Muscle layer of duodenum (tissue), 2 donors: ENCODE results near the gene RUNX3.

Experiments used
- H3K27ac ChIP-seq: one replicate; pipeline ENCODE4 v1.7.0; 2013; ENCODE audit warnings: mild to moderate bottlenecking, low read length
- H3K27me3 ChIP-seq: one replicate; pipeline ENCODE4 v1.7.0; 2013; ENCODE audit warnings: low read depth, mild to moderate bottlenecking, control low read depth, low read length
- H3K36me3 ChIP-seq, 2 donors: one replicate each; pipeline ENCODE4 v1.7.0; 2013; ENCODE audit warnings: low read length in 2 of 2, control low read depth in 1 of 2, mild to moderate bottlenecking in 1 of 2; ENCODE audit not compliant: insufficient read depth in 2 of 2, control insufficient read depth in 1 of 2
- H3K4me1 ChIP-seq, 2 donors: one replicate each; pipeline ENCODE4 v1.7.0; 2013; ENCODE audit warnings: low read length in 2 of 2, mild to moderate bottlenecking in 2 of 2, control low read depth in 1 of 2, moderate library complexity in 1 of 2; ENCODE audit not compliant: insufficient read depth in 2 of 2, control insufficient read depth in 1 of 2
- H3K4me3 ChIP-seq, 2 donors: one replicate each; pipeline ENCODE4 v1.7.0; 2013; ENCODE audit warnings: low read length in 2 of 2, low read depth in 1 of 2, mild to moderate bottlenecking in 1 of 2
- H3K9me3 ChIP-seq, 2 donors: one replicate each; pipeline ENCODE4 v1.7.0; 2013; ENCODE audit warnings: low read length in 2 of 2, control low read depth in 1 of 2, mild to moderate bottlenecking in 1 of 2; ENCODE audit not compliant: control insufficient read depth in 1 of 2
- donor health status: healthy.

RUNX3 gene

GRCh38 chr1:24866211-24867083 lies 63.6 kb downstream of the RUNX3 start:
- no peaks in the 10 kb centered on the region for H3K9me3 ChIP-seq
- H3K4me1 ChIP-seq: peaks cover 0 to 3% of the 10 kb centered on the region in 2 donors
- H3K36me3 ChIP-seq: no peaks in the 10 kb centered on the region
- H3K27me3 ChIP-seq: peaks cover 12% of the 10 kb centered on the region
- H3K27ac ChIP-seq: no peak overlapping the region
- H3K4me3 ChIP-seq: no peak overlapping the region

- Histone ChIP-seq H3K4me1 (peaks cover 0 to 3% of the 10 kb centered on the region in 2 donors), H3K27ac (no peak overlapping the region), H3K9me3 (no peaks in the 10 kb centered on the region), H3K36me3 (no peaks in the 10 kb centered on the region), H3K4me3 (no peak overlapping the region), H3K27me3 (peaks cover 12% of the 10 kb centered on the region)
Measured at GRCh38 chr1:24865587-24865986, 64.5 kb downstream of the RUNX3 start.

GRCh38 chr1:24865168-24865567 lies 64.9 kb downstream of the RUNX3 start:
- Histone ChIP-seq H3K27me3 (peaks cover 12% of the 10 kb centered on the region), H3K36me3 (no peaks in the 10 kb centered on the region), H3K9me3 (no peaks in the 10 kb centered on the region), H3K4me3 (no peak overlapping the region), H3K27ac (no peak overlapping the region), H3K4me1 (peaks cover 0 to 3% of the 10 kb centered on the region in 2 donors)

DNA sequence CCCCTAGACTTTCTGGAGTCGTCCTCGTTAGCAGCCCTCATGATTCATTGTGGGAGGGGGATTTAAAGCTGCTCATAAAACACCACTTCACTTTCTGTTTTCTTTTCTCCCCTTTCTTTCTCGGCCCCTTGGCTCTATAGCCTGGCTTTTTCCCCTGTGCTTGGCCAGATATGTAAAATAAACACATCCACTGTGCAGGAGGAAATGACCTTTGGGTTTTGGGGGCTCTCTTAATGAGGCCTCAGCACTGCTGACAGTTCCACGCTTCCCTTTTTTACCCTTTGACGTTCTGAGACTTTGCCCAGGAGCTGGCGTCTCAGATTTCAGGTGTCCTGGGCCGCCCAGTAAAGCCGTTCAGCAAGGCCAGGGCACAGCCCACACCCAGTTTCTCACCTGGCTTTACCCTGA lies 65.7 kb downstream of the RUNX3 start:
- Histone ChIP-seq H3K27ac (no peak overlapping the region), H3K9me3 (no peaks in the 10 kb centered on the region), H3K4me3 (no peak overlapping the region), H3K27me3 (peaks cover 12% of the 10 kb centered on the region), H3K36me3 (no peaks in the 10 kb centered on the region), H3K4me1 (peaks cover 0 to 3% of the 10 kb centered on the region in 2 donors)

- Histone ChIP-seq H3K27ac (no peak overlapping the region), H3K9me3 (no peaks in the 10 kb centered on the region), H3K36me3 (no peaks in the 10 kb centered on the region), H3K27me3 (peaks cover 3% of the 10 kb centered on the region), H3K4me3 (no peak overlapping the region), H3K4me1 (peaks cover 0 to 3% of the 10 kb centered on the region in 2 donors)
Measured at GRCh38 chr1:24862775-24863483, 67.1 kb downstream of the RUNX3 start.

- H3K27ac ChIP-seq: no peak overlapping the region
Measured at GRCh38 chr1:24861821-24862727, 68.0 kb downstream of the RUNX3 start.

DNA sequence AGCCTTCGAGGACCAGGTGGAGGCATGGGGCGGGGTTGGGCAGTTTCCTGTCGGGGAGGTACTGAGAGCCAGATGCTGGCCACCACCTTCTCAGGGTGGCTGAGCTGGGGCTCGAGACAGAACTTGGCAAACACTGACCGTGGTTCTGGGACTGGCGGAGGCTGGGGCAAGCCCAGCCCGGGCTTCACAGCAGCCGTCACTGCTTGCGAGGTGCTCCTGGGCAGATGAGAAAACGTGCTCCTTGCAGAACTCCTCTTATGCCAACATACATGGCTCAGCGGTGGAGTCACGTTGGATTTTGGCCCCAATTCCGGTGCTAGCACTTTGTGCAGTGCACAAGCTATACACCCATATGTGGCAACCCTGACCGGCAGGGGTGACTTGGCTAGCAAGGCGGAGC lies 69.2 kb downstream of the RUNX3 start:
- no peak overlapping the region for H3K4me3 ChIP-seq
- H3K27me3 ChIP-seq: no peaks in the 10 kb centered on the region
- no peaks in the 10 kb centered on the region for H3K36me3 ChIP-seq
- H3K27ac ChIP-seq: no peak overlapping the region
- no peaks in the 10 kb centered on the region for H3K9me3 ChIP-seq
- H3K4me1 ChIP-seq: peaks cover 0 to 3% of the 10 kb centered on the region in 2 donors

More at GRCh38 chr1:24861821-24862727, 68.0 kb downstream of the RUNX3 start:
- no peaks in the 10 kb centered on the region for H3K27me3 ChIP-seq
- H3K4me3 ChIP-seq: no peak overlapping the region
- H3K9me3 ChIP-seq: no peaks in the 10 kb centered on the region
- no peaks in the 10 kb centered on the region for H3K36me3 ChIP-seq
- H3K4me1 ChIP-seq: peaks cover 0 to 3% of the 10 kb centered on the region in 2 donors

DNA sequence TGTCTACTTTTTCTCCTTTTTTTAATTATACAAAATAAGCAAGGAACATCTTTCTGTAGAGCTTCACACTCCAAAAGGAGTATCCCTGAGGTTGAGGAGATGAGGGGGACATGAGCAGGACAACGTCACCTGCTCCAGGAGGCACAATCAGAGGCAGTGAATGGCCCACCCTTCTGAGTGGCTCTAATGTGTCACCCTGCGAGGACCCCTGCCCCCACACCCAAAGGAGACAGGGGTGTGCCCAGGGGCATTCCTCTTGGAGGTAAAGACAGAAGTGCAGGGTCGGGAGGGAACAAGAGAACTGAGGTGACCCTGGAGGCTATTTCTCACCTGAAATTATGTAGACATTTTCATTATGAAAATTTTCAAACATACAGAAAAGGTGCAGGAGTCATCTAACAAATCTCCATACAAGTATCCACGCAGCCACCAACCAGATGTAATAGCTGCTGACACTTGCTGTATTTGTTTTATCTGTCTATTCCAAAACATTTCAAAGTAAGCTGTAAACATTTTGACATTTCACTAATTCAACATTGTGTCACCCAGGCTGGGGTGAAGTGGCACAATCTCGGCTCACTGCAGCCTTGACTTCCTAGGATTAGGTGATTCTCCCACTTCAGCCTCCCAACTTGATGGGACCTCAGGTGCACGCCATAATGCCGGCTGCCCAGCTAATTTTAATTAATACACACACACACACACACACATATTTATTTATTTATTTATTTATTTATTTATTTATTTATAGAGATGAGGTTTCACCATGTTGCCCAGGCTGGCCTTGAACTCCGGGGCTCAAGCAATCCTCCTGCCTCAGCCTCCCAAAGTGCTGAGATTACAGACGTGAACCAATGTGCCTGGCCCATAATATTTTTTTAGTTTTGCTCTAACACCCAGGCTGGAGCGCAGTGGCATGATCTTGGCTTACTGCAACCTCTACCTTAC lies 70.7 kb downstream of the RUNX3 start:
- H3K4me3 ChIP-seq: no peak overlapping the region
- H3K27ac ChIP-seq: no peak overlapping the region
- H3K9me3 ChIP-seq: no peaks in the 10 kb centered on the region
- H3K4me1 ChIP-seq: peaks cover 0 to 3% of the 10 kb centered on the region in 2 donors
- H3K36me3 ChIP-seq: no peaks in the 10 kb centered on the region
- H3K27me3 ChIP-seq: no peaks in the 10 kb centered on the region

DNA sequence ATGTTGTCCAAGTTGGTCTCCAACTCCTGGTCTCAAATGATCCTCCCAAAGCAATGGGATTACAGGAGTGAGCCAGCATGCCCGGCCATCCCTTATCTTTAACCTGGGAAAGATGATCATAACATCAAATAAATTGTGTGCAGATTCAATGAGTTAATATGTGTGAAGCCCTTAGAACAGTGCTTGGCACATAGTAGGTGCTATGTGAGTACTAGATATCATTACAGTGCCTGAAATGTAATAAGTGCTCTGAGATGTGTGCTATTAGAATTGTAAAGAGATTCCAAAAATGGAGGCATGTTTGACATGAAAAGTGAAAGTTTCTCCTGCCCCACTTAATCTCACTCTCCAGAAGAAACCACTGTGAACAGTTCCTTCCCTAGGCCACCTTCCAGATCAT lies 71.8 kb downstream of the RUNX3 start:
- Histone ChIP-seq H3K9me3 (no peaks in the 10 kb centered on the region), H3K4me3 (no peak overlapping the region), H3K36me3 (no peaks in the 10 kb centered on the region), H3K4me1 (peaks cover 0 to 3% of the 10 kb centered on the region in 2 donors), H3K27me3 (no peaks in the 10 kb centered on the region), H3K27ac (no peak overlapping the region)

GRCh38 chr1:24857507-24858133 lies 72.5 kb downstream of the RUNX3 start:
- Histone ChIP-seq H3K9me3 (no peaks in the 10 kb centered on the region), H3K4me1 (peaks cover 0 to 3% of the 10 kb centered on the region in 2 donors), H3K27me3 (no peaks in the 10 kb centered on the region), H3K27ac (no peak overlapping the region), H3K4me3 (no peak overlapping the region), H3K36me3 (no peaks in the 10 kb centered on the region)
